HEK293 (cell line): ENCODE measurements around the gene ZDHHC13.

Experiments used
- GLIS2 ChIP-seq: fragments of 450-650 bp; formaldehyde crosslinking; IDR thresholded peaks from 2 replicates; pipeline ENCODE4 v1.5.1; 2016; ENCODE audit warnings: missing biosample characterization, missing genetic modification characterization
- IKZF3 ChIP-seq: fragments of 450-650 bp; IDR thresholded peaks from 2 replicates; pipeline ENCODE4 v1.5.0; 2018; ENCODE audit warnings: missing biosample characterization, mild to moderate bottlenecking, missing genetic modification characterization, moderate library complexity
- KLF1 ChIP-seq: fragments of 450-650 bp; formaldehyde crosslinking; IDR thresholded peaks from 2 replicates; pipeline ENCODE4 v1.5.1; 2016; ENCODE audit warnings: missing biosample characterization, missing genetic modification characterization
- PRDM4 ChIP-seq: fragments of 450-650 bp; formaldehyde crosslinking; IDR thresholded peaks from 2 replicates; pipeline ENCODE4 v1.5.1; 2017; ENCODE audit warnings: missing biosample characterization, missing genetic modification characterization
- SCRT1 ChIP-seq: fragments of 450-650 bp; formaldehyde crosslinking; IDR thresholded peaks from 2 replicates; pipeline ENCODE4 v1.5.1; 2016; ENCODE audit warnings: missing biosample characterization, missing genetic modification characterization, borderline replicate concordance
- ZBTB10 ChIP-seq: fragments of 450-650 bp; formaldehyde crosslinking; IDR thresholded peaks from 2 replicates; pipeline ENCODE4 v1.5.1; 2016; ENCODE audit warnings: missing biosample characterization, missing genetic modification characterization
- ZFP37 ChIP-seq: fragments of 450-650 bp; formaldehyde crosslinking; IDR thresholded peaks from 2 replicates; pipeline ENCODE4 v1.5.1; 2016; ENCODE audit warnings: missing biosample characterization, missing genetic modification characterization
- ZNF133 ChIP-seq: fragments of 450-650 bp; formaldehyde crosslinking; IDR thresholded peaks from 2 replicates; pipeline ENCODE4 v1.5.1; 2016; ENCODE audit warnings: missing biosample characterization, missing genetic modification characterization
- ZNF274 ChIP-seq, 2 experiments: fragments of 200-500 bp in 1 of 2; fragments of 450-650 bp in 1 of 2; sonication (Bioruptor generic) in 1 of 2; formaldehyde crosslinking in 1 of 2; IDR thresholded peaks; 2 replicates each; pipeline versions ENCODE4 v1.5.1 to v1.6.1; 2014 to 2016; ENCODE audit warnings: borderline replicate concordance in 1 of 2, inconsistent platforms in 1 of 2, low read length in 1 of 2, missing biosample characterization in 1 of 2, missing genetic modification characterization in 1 of 2
- ZNF302 ChIP-seq: fragments of 450-650 bp; formaldehyde crosslinking; IDR thresholded peaks from 2 replicates; pipeline ENCODE4 v1.5.1; 2016; ENCODE audit warnings: missing biosample characterization, missing genetic modification characterization, low read depth
- ZNF335 ChIP-seq: fragments of 450-650 bp; formaldehyde crosslinking; conservative IDR thresholded peaks from 2 replicates; pipeline ENCODE4 v1.5.1; 2016; ENCODE audit warnings: missing biosample characterization, missing genetic modification characterization
- ZNF510 ChIP-seq: fragments of 450-650 bp; formaldehyde crosslinking; IDR thresholded peaks from 2 replicates; pipeline ENCODE4 v1.5.1; 2018; ENCODE audit warnings: mild to moderate bottlenecking, missing genetic modification characterization, missing biosample characterization; ENCODE audit not compliant: insufficient replicate concordance
- ZNF513 ChIP-seq: fragments of 450-650 bp; IDR thresholded peaks from 2 replicates; pipeline ENCODE4 v1.5.1; 2018; ENCODE audit warnings: missing biosample characterization, missing genetic modification characterization
- ZNF518A ChIP-seq: fragments of 450-650 bp; formaldehyde crosslinking; conservative IDR thresholded peaks from 2 replicates; pipeline ENCODE4 v1.5.1; 2016; ENCODE audit warnings: low read depth, missing biosample characterization, missing genetic modification characterization
- ZNF555 ChIP-seq: fragments of 450-650 bp; formaldehyde crosslinking; conservative IDR thresholded peaks from 2 replicates; pipeline ENCODE4 v1.5.1; 2017; ENCODE audit warnings: missing biosample characterization, mild to moderate bottlenecking, missing genetic modification characterization, inconsistent platforms
- ZNF654 ChIP-seq: fragments of 450-650 bp; formaldehyde crosslinking; IDR thresholded peaks from 2 replicates; pipeline ENCODE4 v1.5.1; 2016; ENCODE audit warnings: low read depth, missing biosample characterization, missing genetic modification characterization
- ZNF707 ChIP-seq: fragments of 450-650 bp; formaldehyde crosslinking; IDR thresholded peaks from 2 replicates; pipeline ENCODE4 v1.5.1; 2016; ENCODE audit warnings: missing biosample characterization, missing genetic modification characterization
- ZNF76 ChIP-seq: fragments of 450-650 bp; formaldehyde crosslinking; IDR thresholded peaks from 2 replicates; pipeline ENCODE4; 2016; ENCODE audit warnings: low read depth, missing biosample characterization, missing genetic modification characterization, borderline replicate concordance
- ZNF830 ChIP-seq: fragments of 450-650 bp; IDR thresholded peaks from 2 replicates; pipeline ENCODE4 v1.5.0; 2018; ENCODE audit warnings: missing biosample characterization, missing genetic modification characterization, low read depth, mild to moderate bottlenecking, moderate library complexity
- TF ChIP-seq, protein P1 (sequence below): fragments of 450-650 bp; formaldehyde crosslinking; IDR thresholded peaks from 2 replicates; pipeline ENCODE4 v1.5.1; 2016; ENCODE audit warnings: missing biosample characterization, missing genetic modification characterization
- TF ChIP-seq, protein P2 (sequence below): fragments of 450-650 bp; formaldehyde crosslinking; IDR thresholded peaks from 2 replicates; pipeline ENCODE4 v1.5.1; 2016; ENCODE audit warnings: missing biosample characterization, missing genetic modification characterization
- TF ChIP-seq, protein P3 (sequence below): fragments of 450-650 bp; formaldehyde crosslinking; IDR thresholded peaks from 2 replicates; pipeline ENCODE4 v1.5.1; 2017; ENCODE audit warnings: missing biosample characterization, missing genetic modification characterization

Gene ZDHHC13

DNA sequence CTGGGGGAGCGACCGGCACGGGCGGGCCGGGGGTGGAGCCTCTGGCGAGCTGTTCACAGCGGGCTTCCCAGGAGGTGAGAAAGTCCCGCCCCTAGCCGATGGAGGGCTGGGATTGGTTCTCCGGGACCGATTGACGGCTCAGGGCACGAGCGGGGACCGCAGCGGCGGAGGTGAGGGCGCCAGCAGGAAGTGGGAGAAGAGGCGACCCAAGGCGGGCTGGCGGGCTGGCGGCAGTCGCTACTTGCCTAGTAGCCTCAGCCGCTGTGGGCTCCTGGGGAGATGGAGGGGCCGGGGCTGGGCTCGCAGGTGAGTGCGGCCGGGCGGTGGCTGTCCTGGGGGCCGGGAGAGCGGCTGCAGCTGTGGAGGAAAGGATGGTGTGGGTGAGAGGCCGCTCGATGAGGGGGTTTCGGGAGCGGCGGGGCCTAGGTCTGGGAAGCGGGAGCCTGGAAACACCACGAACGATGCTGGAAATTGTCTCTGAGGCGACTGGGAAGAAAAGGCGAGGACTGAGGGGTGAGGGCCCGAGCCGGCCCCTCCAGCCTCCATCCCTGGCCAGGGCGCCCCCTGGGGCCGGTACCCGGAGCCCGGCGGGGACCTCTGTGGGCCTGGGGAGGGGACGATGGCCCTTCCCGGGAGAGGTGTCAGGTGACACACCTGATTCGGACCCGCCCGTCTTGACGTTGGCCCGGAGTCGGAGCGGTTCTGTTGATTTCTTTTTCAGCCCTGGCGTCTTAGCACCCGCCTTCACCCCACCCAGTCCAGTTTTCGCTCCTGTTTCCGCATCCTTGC is at the start of gene ZDHHC13 (continued):
- TF ChIP-seq ZNF518A (no peak), GLIS2 (peak; percentile 86), ZNF76 (peak; percentile 63), SCRT1 (tag by site-specific recombination) (no peak), ZNF513 (tag by site-specific recombination) (no peak), ZBTB10 (tag by site-specific recombination) (peak; percentile 69; the same call in 1 of the 2 replicates), ZNF274 (IDR thresholded peaks at IDR 0.05; ENCODE audit: low read length) (no peak), ZNF274 (tag by site-specific recombination; IDR thresholded peaks at IDR 0.05; ENCODE audit: borderline replicate concordance) (no peak), ZNF654 (tag by site-specific recombination) (no peak), KLF1 (0 out of 2 replicates have a peak, but pooled peaks have one; percentile 24), ZNF510 (tag by site-specific recombination) (no peak), ZNF830 (tag by site-specific recombination) (no peak), PRDM4 (tag by site-specific recombination) (peak; percentile 35; the same call in 1 of the 2 replicates), ZNF707 (tag by site-specific recombination) (no peak), ZNF133 (no peak), ZNF555 (tag by site-specific recombination) (no peak), IKZF3 (no peak), ZNF302 (tag by site-specific recombination) (no peak), ZNF335 (tag by site-specific recombination) (peak; percentile 79), ZFP37 (tag by site-specific recombination) (peak; percentile 82; the same call in 1 of the 2 replicates)
- TF ChIP-seq, protein P1, sequence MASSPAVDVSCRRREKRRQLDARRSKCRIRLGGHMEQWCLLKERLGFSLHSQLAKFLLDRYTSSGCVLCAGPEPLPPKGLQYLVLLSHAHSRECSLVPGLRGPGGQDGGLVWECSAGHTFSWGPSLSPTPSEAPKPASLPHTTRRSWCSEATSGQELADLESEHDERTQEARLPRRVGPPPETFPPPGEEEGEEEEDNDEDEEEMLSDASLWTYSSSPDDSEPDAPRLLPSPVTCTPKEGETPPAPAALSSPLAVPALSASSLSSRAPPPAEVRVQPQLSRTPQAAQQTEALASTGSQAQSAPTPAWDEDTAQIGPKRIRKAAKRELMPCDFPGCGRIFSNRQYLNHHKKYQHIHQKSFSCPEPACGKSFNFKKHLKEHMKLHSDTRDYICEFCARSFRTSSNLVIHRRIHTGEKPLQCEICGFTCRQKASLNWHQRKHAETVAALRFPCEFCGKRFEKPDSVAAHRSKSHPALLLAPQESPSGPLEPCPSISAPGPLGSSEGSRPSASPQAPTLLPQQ (tag by site-specific recombination), result peak; percentile 76
- TF ChIP-seq, protein P2, sequence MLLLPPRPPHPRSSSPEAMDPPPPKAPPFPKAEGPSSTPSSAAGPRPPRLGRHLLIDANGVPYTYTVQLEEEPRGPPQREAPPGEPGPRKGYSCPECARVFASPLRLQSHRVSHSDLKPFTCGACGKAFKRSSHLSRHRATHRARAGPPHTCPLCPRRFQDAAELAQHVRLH (tag by site-specific recombination), result peak; percentile 51; the same call in 1 of the 2 replicates
- TF ChIP-seq, protein P3, sequence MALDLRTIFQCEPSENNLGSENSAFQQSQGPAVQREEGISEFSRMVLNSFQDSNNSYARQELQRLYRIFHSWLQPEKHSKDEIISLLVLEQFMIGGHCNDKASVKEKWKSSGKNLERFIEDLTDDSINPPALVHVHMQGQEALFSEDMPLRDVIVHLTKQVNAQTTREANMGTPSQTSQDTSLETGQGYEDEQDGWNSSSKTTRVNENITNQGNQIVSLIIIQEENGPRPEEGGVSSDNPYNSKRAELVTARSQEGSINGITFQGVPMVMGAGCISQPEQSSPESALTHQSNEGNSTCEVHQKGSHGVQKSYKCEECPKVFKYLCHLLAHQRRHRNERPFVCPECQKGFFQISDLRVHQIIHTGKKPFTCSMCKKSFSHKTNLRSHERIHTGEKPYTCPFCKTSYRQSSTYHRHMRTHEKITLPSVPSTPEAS (tag by site-specific recombination), result 0 out of 2 replicates have a peak, but pooled peaks have one; percentile 23
